SIG-M5 treated with dmso at 0.1 percent for 504 hours (cell line): ENCODE data around the gene THBS1.

Source experiments
- DNase-seq: peaks from one replicate; lab custom pipeline; 2025; ENCODE audit not compliant: unreplicated experiment; lab: John Stamatoyannopoulos, UW

THBS1 gene

GRCh38 chr15:39627451-39628143 is 46.7 kb downstream of the THBS1 start:
- no peak for DNase-seq

- no peak for DNase-seq
Measured at GRCh38 chr15:39628144-39628508, 47.2 kb downstream of the THBS1 start.

GRCh38 chr15:39628546-39629257 is 47.8 kb downstream of the THBS1 start:
- DNase-seq, result no peak

GRCh38 chr15:39629371-39629770 is 48.5 kb downstream of the THBS1 start:
- no peak for DNase-seq

GRCh38 chr15:39629906-39630305 is 49.0 kb downstream of the THBS1 start:
- peak; percentile 28 for DNase-seq

GRCh38 chr15:39631357-39631756 is 50.5 kb downstream of the THBS1 start:
- DNase-seq, result no peak

GRCh38 chr15:39638041-39638440 is 57.2 kb downstream of the THBS1 start:
- DNase-seq, result no peak

- DNase-seq, result no peak
Measured at GRCh38 chr15:39639037-39639436, 58.2 kb downstream of the THBS1 start.

GRCh38 chr15:39640665-39641064 is 59.8 kb downstream of the THBS1 start:
- no peak for DNase-seq

GRCh38 chr15:39641191-39641889 is 60.5 kb downstream of the THBS1 start:
- DNase-seq, result no peak

GRCh38 chr15:39642011-39642640 is 61.2 kb downstream of the THBS1 start:
- DNase-seq, result no peak

- DNase-seq, result no peak
Measured at GRCh38 chr15:39643727-39644126, 62.8 kb downstream of the THBS1 start.

- no peak for DNase-seq
Measured at GRCh38 chr15:39644136-39644535, 63.3 kb downstream of the THBS1 start.

- no peak for DNase-seq
Measured at GRCh38 chr15:39645138-39645975, 64.5 kb downstream of the THBS1 start.

GRCh38 chr15:39645976-39646257 is 65.0 kb downstream of the THBS1 start:
- no peak for DNase-seq

GRCh38 chr15:39646425-39646824 is 65.5 kb downstream of the THBS1 start:
- no peak for DNase-seq
